ENCODE data around the gene SH3YL1. TPM values are rescaled to one million over a fixed set of nuclear protein-coding genes. Genes with fewer than 3 reads are reported as not detected.

SH3YL1 gene
- polyA plus RNA-seq, 2 of the 4 experiments (the other 2 are of a cell fraction) = 12.8 to 23.9 TPM

GRCh38 chr2:228518-229278 lies 35.1 kb downstream of the SH3YL1 start:
- WGBS (ENCODE audit: missing lambda C conversion rate) = 73% methylated on average over 8 of the region's 8 CpGs
- H3K4me3 ChIP-seq = no peak overlapping the region
- ChIA-PET CTCF (interaction anchor here (1.0 kb wide), 1 partner anchor 11 kb away, joined by 4 read pairs; no protein-coding TSS in a partner anchor), POLR2A (no interaction called here)
- H3K27ac ChIP-seq = no peak overlapping the region
- ATAC-seq (no peak), DNase-seq (ENCODE audit: low read depth in 1 of 2, low spot score in 1 of 2) (no peak), FAIRE-seq (no peak)
- no peak overlapping the region for H3K4me2 ChIP-seq
- no peak for TF ChIP-seq MAZ (IDR thresholded peaks at IDR 0.05; ENCODE audit: borderline replicate concordance, low read depth, low read length)
- TF ChIP-seq RAD21 (conservative IDR thresholded peaks at IDR 0.05 in 1 of 2, IDR thresholded peaks at IDR 0.05 in 1 of 2) = no peak
- no peak for TF ChIP-seq FOSL2 (IDR thresholded peaks at IDR 0.05)
- TF ChIP-seq FOSL2 (CRISPR knock-in tag; IDR thresholded peaks at IDR 0.05) = no peak
- no peak for TF ChIP-seq RCOR1 (IDR thresholded peaks at IDR 0.05; ENCODE audit: low read depth, low read length)
- no peak for TF ChIP-seq JUN (IDR thresholded peaks at IDR 0.05)
- TF ChIP-seq JUNB (IDR thresholded peaks at IDR 0.05) = no peak
- H3K9me3 ChIP-seq = no peaks in the 10 kb centered on the region
- no peaks in the 10 kb centered on the region for H3K4me1 ChIP-seq

GRCh38 chr2:228115-228514 lies 35.7 kb downstream of the SH3YL1 start:
- H3K4me2 ChIP-seq = no peak overlapping the region
- no peak overlapping the region for H3K27ac ChIP-seq
- CTCF ChIA-PET = interaction anchor here (1.0 kb wide), 1 partner anchor 12 kb away, joined by 4 read pairs; no protein-coding TSS in a partner anchor
- POLR2A ChIA-PET = no interaction called here
- FAIRE-seq = no peak
- no peaks in the 10 kb centered on the region for H3K9me3 ChIP-seq
- no peak overlapping the region for H3K4me3 ChIP-seq
- ATAC-seq = no peak
- WGBS (ENCODE audit: missing lambda C conversion rate) = 83% methylated on average over 9 of the region's 9 CpGs
- no peaks in the 10 kb centered on the region for H3K4me1 ChIP-seq
- TF ChIP-seq NR3C1 (IDR thresholded peaks at IDR 0.05) (no peak), POLR2A (IDR thresholded peaks at IDR 0.05; ENCODE audit: low read length) (no peak), CBX2 (IDR thresholded peaks at IDR 0.05; ENCODE audit: borderline replicate concordance, low read depth) (no peak), TFCP2L1 (CRISPR knock-in tag; IDR thresholded peaks at IDR 0.05) (no peak), JUN (IDR thresholded peaks at IDR 0.05) (no peak), PHF8 (IDR thresholded peaks at IDR 0.05; ENCODE audit: borderline replicate concordance, low read depth) (no peak)
- TF ChIP-seq, protein P1, sequence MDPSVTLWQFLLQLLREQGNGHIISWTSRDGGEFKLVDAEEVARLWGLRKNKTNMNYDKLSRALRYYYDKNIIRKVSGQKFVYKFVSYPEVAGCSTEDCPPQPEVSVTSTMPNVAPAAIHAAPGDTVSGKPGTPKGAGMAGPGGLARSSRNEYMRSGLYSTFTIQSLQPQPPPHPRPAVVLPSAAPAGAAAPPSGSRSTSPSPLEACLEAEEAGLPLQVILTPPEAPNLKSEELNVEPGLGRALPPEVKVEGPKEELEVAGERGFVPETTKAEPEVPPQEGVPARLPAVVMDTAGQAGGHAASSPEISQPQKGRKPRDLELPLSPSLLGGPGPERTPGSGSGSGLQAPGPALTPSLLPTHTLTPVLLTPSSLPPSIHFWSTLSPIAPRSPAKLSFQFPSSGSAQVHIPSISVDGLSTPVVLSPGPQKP (IDR thresholded peaks at IDR 0.05; ENCODE audit: low read depth, low read length) = no peak
- no peak for DNase-seq (ENCODE audit: low read depth in 1 of 2, low spot score in 1 of 2)

DNA sequence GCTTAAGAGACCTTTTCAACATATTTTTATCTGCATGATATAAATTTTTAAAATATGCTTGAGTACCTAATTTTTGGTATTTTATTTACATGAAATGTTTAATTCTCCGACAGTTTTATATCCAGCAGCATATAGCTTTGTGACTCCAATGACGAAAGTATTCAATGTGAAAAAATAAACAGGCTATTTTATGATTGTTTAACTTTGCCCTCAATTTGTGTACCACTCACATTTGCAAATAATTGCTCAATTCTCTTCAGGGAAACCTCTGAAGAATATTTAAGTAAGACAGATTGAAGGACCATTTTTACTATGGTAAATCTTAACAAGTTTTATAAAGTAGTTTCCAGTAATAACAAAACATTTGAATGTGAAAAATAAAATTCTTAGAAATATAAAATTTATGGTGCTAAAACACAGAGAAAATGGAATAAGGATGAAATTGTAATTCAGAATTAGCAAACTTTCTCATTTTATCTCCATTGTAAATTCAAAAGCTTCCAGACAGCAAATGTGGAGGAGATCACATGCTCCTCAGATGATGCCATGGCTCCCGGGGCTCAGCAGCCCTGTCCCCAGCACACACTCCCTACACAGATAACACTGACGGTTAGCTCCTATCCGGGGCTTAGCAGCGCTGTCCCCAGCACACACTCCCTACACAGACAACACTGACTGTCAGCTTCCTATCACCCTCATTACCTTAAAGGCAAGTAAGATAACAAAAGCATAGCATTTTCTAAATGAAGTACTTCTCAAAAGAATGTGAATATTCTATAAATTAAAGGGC lies 39.7 kb downstream of the SH3YL1 start:
- WGBS (ENCODE audit: missing lambda C conversion rate) = 77% methylated on average over 6 of the region's 6 CpGs
- CTCF ChIA-PET = interaction anchor here (1.0 kb wide), 1 partner anchor 13 kb away, joined by 3 read pairs; no protein-coding TSS in a partner anchor
- Histone ChIP-seq H3K9me3 (no peaks in the 10 kb centered on the region), H3K4me1 (no peaks in the 10 kb centered on the region), H3K27ac (no peak overlapping the region), H3K4me3 (no peak overlapping the region), H3K4me2 (no peak overlapping the region)
- POLR2A ChIA-PET = no interaction called here
- FAIRE-seq (no peak), DNase-seq (ENCODE audit: low read depth in 1 of 2, low spot score in 1 of 2) (no peak), ATAC-seq (no peak)
- TF ChIP-seq HMGXB4 (CRISPR knock-in tag; IDR thresholded peaks at IDR 0.05; ENCODE audit: borderline replicate concordance) (no peak), FOSL2 (IDR thresholded peaks at IDR 0.05) (no peak), FOSL2 (CRISPR knock-in tag; IDR thresholded peaks at IDR 0.05) (no peak), TP53 (CRISPR knock-in tag; IDR thresholded peaks at IDR 0.05) (no peak), SMC3 (IDR thresholded peaks at IDR 0.05) (no peak), CHD4 (IDR thresholded peaks at IDR 0.05; ENCODE audit: borderline replicate concordance) (no peak), EHMT2 (IDR thresholded peaks at IDR 0.05; ENCODE audit: low read depth) (no peak), RNF2 (IDR thresholded peaks at IDR 0.05; ENCODE audit: borderline replicate concordance, low read depth) (no peak), NR3C1 (IDR thresholded peaks at IDR 0.05) (no peak)
- TF ChIP-seq, protein P2, sequence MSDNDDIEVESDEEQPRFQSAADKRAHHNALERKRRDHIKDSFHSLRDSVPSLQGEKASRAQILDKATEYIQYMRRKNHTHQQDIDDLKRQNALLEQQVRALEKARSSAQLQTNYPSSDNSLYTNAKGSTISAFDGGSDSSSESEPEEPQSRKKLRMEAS (IDR thresholded peaks at IDR 0.05) = no peak
